Mucosa of descending colon (tissue), 3 donors: ENCODE results near the gene C1D. TPM values are rescaled to one million over a fixed set of nuclear protein-coding genes. Genes with fewer than 3 reads are reported as not detected.

Experiments
- ATAC-seq: fragments of 200-7000 bp; cut with Tn5 transposase; one replicate; pipeline ENCODE4 v1.9.1; 2020; ENCODE audit warnings: mild to moderate bottlenecking, moderate library complexity
- DNase-seq, 3 donors: peaks; one replicate each; pipeline ENCODE4 v3.0.0-alpha.2; 2020
- H3K36me3 ChIP-seq: fragments of 200-600 bp; one replicate; pipeline ENCODE4 v1.8.0; 2021; ENCODE audit warnings: low read depth, mild to moderate bottlenecking
- H3K4me1 ChIP-seq: fragments of 200-600 bp; one replicate; pipeline ENCODE4 v1.8.0; 2021; ENCODE audit warnings: low read depth, mild to moderate bottlenecking
- H3K4me3 ChIP-seq: fragments of 200-600 bp; one replicate; pipeline ENCODE4 v1.8.0; 2021; ENCODE audit warnings: mild to moderate bottlenecking
- H3K9me3 ChIP-seq: fragments of 200-600 bp; one replicate; pipeline ENCODE4 v1.8.0; 2021; ENCODE audit warnings: mild to moderate bottlenecking
- intact Hi-C, 2 donors: fragments of 100-400 bp; cut with DNase I in 1 of 2; cut with micrococcal nuclease in 1 of 2; formaldehyde crosslinking; loops; one replicate each; pipeline versions ENCODE4 v1.11.0 to v1.11.1; 2022; cut with DNase I, micrococcal nuclease
- total RNA-seq, 3 donors: library from RNA; stranded (reverse); fragmentation: NEBNext Ultra II Directional in 2 of 3; extraction: Animal tissue kit (Norgen Biotek cat#: 25700) in 2 of 3; gene quantifications; one replicate each; pipeline versions ENCODE4 v1.2.1 to v1.2.4, GENCODE V29; 2021 to 2023
- TF ChIP-seq, protein P1 (sequence below): fragments of 200-600 bp; IDR thresholded peaks from one replicate; pipeline ENCODE4 v1.8.0; 2022; ENCODE audit warnings: antibody characterized with exemption, mild to moderate bottlenecking
- donor health status: DM: no; HTN: no; CAD: no; lungs with moderate emphysema.
- donor health status: DM: no; HTN: no; CAD: no.
- donor health status: DM: no; HTN: yes; CAD: no.

The C1D gene
- total RNA-seq, 3 donors from 2014 or later = 13.2 to 18.8 (median 14.1) TPM

DNA sequence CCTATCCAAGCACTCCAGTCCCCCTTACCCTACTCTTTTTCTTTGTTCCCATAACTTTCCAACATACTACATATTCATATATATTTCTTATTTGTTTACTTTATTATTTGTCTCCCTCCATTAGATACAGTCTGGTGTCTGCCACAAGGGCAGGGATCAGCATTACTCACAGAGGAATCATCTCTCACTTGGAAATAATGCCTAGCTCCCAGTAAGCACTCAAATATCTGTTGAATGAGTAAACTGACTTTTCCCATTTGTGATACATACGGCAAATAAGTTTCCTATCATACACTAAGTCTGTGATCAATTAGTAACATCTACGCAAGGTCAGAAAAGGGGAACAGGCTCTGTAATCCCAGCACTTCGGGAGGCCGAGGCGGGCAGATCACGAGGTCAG lies 18.7 kb downstream of the C1D start:
- intact Hi-C loops = no loop called here
- Histone ChIP-seq H3K4me3 (no peak overlapping the region), H3K9me3 (no peaks in the 10 kb centered on the region), H3K4me1 (no peaks in the 10 kb centered on the region), H3K36me3 (no peaks in the 10 kb centered on the region)
- DNase-seq (no peak), ATAC-seq (no peak)
- TF ChIP-seq, protein P1, sequence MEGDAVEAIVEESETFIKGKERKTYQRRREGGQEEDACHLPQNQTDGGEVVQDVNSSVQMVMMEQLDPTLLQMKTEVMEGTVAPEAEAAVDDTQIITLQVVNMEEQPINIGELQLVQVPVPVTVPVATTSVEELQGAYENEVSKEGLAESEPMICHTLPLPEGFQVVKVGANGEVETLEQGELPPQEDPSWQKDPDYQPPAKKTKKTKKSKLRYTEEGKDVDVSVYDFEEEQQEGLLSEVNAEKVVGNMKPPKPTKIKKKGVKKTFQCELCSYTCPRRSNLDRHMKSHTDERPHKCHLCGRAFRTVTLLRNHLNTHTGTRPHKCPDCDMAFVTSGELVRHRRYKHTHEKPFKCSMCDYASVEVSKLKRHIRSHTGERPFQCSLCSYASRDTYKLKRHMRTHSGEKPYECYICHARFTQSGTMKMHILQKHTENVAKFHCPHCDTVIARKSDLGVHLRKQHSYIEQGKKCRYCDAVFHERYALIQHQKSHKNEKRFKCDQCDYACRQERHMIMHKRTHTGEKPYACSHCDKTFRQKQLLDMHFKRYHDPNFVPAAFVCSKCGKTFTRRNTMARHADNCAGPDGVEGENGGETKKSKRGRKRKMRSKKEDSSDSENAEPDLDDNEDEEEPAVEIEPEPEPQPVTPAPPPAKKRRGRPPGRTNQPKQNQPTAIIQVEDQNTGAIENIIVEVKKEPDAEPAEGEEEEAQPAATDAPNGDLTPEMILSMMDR = no peak

DNA sequence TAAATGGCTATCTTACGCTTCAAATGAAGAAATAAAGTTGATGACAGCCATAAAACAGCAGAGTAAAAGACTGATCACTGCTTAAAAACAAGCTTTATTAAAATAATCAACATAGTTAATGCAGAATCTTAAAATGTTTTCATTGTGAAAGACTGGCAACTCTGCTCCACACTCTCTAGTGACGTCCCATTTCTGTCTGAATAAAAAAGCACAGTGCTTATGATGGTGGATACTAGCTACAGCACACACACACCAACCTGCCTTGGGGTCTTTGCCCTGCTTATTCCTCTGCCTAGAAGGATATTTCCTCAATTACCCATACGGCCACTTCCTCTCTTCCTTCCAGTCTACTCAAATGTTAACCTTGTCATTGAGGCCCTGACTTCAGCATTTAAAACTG lies 19.1 kb downstream of the C1D start:
- no peaks in the 10 kb centered on the region for H3K9me3 ChIP-seq
- no peak for ATAC-seq
- H3K4me1 ChIP-seq = no peaks in the 10 kb centered on the region

DNA sequence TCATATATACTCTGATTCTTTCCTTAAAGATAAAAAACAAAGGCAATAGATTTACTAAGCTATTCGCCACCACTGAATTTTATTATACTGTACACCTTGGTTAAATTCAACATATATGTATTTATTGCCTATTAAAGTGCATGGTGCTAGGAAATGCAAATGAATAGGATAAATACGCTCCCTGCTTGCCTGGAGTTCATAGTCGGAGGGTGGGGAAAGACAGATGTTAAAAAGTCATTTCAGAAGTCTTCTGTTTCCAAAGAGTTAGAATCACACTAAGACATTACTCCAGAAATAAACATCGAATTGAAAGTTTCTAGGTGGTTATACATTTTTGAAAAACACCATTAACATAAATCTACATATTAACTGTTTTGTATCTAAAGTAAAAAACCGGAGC lies 19.8 kb downstream of the C1D start:
- DNase-seq = no peak
- H3K4me1 ChIP-seq = no peaks in the 10 kb centered on the region
- no peaks in the 10 kb centered on the region for H3K9me3 ChIP-seq
- ATAC-seq = no peak
- TF ChIP-seq, protein P1 = no peak
- H3K36me3 ChIP-seq = no peaks in the 10 kb centered on the region
- intact Hi-C loops = no loop called here
- H3K4me3 ChIP-seq = no peak overlapping the region

More for the DNA sequence above, 19.1 kb downstream of the C1D start:
- intact Hi-C loops = no loop called here
- TF ChIP-seq, protein P1 = no peak
- Histone ChIP-seq H3K36me3 (no peaks in the 10 kb centered on the region), H3K4me3 (no peak overlapping the region)
- DNase-seq = no peak

DNA sequence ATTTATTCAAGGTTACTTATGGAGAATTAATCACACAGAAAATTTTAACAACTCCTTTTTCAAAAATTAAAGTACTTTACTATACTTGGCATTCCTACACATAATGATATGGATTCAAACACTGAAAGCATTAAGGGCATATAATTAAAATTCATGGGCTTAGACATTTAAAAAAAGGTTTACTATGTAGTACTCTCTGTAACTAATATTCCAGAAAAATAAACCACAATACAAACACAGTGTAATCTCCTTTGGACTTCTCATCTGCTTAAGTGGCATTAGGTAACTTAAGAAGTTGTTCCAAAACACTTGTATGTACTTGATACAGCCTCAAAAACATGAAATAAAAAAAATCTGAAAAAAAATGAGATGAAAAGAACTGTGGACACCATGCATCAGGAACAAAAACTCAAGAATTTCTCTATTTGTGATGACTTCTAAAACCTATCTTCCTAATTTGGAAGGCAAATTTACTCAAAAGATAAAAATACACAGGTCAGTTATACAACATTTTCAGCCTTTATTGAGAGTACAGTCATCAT lies 21.0 kb downstream of the C1D start:
- DNase-seq (no peak), ATAC-seq (no peak)
- TF ChIP-seq, protein P1 = no peak
- Histone ChIP-seq H3K4me3 (no peak overlapping the region), H3K9me3 (no peaks in the 10 kb centered on the region), H3K4me1 (no peaks in the 10 kb centered on the region), H3K36me3 (no peaks in the 10 kb centered on the region)
- intact Hi-C loops = no loop called here

DNA sequence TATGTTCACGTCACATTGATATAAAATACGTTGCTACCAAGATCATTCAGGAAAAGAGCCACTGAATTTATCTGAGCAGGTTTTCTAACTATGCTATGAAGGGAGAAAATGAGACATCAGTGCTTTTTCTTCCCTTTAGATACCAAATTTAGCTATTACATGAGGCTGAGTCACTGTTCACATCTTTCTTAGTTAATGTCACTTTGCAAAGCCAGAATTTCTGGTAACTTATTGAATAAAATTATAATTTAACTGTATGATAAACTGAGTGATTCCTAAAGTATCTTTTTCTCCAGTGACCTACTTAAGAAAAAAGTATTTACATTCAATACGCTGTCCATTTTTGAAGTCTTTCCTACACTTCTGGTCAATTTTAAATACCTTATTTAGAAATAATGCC lies 22.7 kb downstream of the C1D start:
- DNase-seq (no peak), ATAC-seq (no peak)
- TF ChIP-seq, protein P1 = no peak
- intact Hi-C loops = no loop called here
- Histone ChIP-seq H3K4me1 (no peaks in the 10 kb centered on the region), H3K36me3 (no peaks in the 10 kb centered on the region), H3K9me3 (no peaks in the 10 kb centered on the region), H3K4me3 (no peak overlapping the region)

DNA sequence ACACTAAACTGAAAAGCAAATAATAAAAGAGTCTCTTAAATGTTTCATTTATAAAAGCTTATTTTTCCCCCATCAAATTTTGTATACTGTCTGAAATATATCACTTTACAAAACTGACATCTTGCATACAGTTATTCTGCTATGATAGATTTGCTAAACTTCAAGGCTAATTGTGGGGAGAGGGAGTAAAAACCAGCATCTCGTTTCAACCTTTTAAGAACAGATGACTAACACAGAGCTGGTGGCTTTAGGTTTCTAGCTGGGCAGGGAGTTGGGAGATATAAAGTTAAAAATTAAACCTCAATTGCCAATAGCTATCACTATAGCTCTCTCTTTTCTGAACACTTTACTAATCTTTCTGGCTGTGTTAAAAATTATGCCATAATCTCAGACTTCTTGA lies 23.5 kb downstream of the C1D start:
- DNase-seq (no peak), ATAC-seq (no peak)
- no peaks in the 10 kb centered on the region for H3K9me3 ChIP-seq
- intact Hi-C loops = no loop called here
- no peaks in the 10 kb centered on the region for H3K36me3 ChIP-seq
- H3K4me3 ChIP-seq = no peak overlapping the region
- H3K4me1 ChIP-seq = no peaks in the 10 kb centered on the region
- TF ChIP-seq, protein P1 = no peak
